Femur (tissue), 1 donor: ENCODE results near the gene POTEF.
"Not testable (repeated sequence)": the region's sequence is repeated elsewhere in the genome, so short reads cannot be mapped to it uniquely, and the experiment has no call there.

ENCODE experiments used
- DNase-seq: peaks from one replicate; pipeline ENCODE4 v3.0.0-alpha.2; 2017

POTEF gene

DNA sequence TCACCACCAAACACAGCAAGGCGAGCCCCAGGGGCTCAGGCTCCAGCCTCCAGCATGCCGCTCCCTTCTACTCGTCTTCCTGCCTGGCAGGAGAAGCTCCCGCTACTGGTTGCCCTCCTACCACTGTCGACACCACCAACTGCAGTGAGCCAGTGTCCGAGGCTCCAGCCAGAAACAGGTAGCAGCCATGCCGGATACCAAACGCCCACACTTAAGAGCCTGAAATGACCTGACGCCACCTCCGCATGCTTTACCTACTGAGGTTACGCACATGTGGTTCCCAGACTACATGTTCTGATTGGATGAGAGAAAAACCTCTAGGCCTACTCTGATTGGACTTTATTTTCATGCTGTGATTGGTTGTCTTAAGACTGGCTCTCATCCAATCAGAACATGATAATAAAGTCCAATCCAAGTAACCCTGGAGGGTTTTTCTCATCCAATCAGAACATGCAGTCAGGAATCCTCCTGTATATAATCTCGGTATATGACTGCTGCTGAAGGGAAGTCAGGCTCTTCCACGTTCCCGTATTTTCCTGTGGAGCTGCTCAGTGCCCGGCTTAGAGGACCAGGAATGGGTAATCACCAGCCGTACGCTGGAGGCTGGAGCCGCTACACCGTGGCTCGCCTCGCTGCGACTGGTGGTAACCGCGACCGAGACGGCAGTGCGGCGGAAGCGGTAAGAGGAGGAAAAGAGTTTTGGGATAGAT is at the start of gene POTEF:
TSS of gene POTEF (minus strand) at position 103 of the 710 bp plus-strand sequence. CDS start 8,707 bp downstream, outside the sequence.
- not testable (repeated sequence) for DNase-seq

DNA sequence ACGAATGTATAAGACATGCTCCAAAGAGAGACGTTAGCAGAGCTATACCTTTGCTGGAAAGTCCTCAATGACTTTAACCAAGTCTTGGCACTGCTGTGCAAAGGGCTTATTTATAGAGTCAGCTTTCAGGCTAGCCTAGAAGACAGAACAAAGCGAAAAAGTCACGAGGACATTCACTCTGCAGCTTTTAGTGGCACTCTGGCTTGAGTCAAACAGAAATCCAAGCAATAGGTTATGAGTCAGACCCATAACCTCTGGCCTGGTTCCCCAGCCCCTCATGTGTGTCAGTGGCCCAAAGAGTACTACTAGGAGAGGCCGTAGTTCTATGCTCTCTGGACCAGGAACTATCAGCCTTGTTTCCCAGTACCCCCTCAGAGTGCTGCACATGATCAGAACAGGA is 45.8 kb upstream of the POTEF start:
- DNase-seq = not testable (repeated sequence)

- no peak for DNase-seq
Measured at GRCh38 chr2:130169896-130170295, 40.9 kb upstream of the POTEF start.

GRCh38 chr2:130169163-130169562 is 40.1 kb upstream of the POTEF start:
- DNase-seq = not testable (repeated sequence)

DNA sequence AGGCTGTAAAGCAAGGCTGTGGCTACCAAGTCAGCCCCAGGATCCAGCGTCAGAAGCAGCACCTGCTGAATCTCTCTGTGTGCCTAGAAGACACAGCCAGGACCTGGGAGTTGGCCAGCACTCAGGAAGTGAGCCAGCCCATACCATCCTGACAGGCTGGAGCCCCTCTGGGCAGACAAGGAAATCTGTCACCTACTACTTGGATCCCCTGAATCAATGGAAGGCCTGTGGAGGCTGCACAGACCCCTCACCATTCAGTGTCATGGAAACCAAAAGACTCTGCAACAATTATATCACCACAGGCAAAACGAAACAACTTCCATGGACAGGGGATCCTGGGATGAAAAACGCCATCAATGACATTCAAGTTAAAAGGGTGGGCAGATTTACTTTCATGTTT is 37.6 kb upstream of the POTEF start:
- DNase-seq = not testable (repeated sequence)

- no peak for DNase-seq
Measured at GRCh38 chr2:130165293-130166016, 36.4 kb upstream of the POTEF start.

GRCh38 chr2:130162968-130163367 is 33.9 kb upstream of the POTEF start:
- no peak for DNase-seq

DNA sequence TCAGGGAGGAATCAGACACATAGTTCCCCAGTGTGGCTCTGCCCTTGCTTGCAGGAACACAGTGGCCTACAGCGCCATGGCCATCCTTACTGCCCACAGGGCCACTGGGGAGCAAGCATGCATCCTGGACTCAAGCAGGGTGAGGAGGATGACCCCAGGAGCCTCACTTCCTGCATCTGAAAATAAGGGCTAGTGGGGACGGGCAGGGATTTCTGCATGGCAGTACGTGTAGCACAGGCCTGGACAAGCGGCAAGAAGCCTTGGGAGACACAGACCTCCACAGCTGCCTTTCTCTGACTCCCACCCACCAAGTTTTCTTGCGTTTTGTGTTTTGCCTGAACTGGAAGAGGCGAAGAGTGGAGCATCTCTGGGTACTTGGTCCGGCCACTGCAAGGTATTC is 33.5 kb upstream of the POTEF start:
- DNase-seq = not testable (repeated sequence)

DNA sequence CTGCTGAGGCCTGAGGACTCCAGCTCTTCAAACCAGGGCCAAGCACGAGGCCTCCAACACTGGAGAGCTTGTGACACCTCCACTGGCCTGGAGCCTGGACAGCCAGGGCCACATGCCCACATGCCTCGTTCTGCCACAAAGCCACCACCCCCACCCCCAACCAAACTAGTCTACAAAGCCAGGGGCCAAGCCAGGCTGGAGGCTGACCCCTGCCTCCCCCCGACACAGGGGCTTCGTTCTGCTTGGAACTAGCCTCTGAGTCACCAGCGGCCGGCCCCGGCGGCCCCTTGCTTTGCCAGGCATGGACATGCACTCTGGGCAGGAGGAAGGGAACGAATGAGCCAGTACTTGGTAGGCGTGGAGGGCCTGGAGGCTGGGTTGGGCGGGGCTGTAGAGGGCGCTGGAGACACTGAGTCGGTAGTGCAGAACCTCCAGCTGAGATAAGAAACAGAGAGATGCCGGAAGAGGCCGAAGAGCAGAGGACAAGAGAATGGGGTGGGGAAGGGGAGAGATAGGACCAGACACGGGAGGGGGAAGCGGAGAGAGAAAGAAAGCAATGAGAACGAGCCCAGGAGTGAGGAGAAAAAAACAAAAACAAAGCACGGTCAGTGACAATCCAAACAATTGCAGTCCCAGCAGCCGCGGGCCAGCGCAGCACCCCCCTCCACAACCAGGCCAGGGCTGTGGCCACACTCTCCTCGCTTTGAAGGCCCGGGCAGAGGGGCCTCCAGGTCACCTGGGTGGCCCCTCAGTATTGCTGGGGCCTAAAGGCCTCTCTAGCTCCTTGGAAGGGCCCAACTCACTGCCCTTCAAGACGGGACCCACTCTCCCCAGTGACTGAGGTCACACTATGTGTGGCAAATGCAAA is 32.0 kb upstream of the POTEF start:
- not testable (repeated sequence) for DNase-seq

DNA sequence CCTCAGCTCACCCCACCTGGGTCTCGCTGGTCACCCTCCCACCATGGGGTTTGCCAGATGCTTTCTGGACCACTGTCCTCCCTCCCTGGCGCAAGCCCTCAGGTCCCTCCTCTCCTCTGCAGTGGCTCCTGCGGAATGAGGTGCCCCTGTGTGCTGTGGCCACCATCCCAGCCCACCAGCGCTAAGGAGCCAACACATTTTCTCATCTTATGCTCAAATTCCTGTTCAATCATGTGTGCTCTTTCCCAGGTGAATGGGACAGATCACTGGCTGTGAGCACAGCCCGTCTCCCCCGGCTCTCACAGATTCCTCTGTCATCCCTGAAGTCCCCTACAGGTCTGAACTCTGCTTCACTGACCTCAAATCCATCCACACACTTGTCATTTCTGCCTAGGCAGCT is 31.1 kb upstream of the POTEF start:
- no peak for DNase-seq

DNA sequence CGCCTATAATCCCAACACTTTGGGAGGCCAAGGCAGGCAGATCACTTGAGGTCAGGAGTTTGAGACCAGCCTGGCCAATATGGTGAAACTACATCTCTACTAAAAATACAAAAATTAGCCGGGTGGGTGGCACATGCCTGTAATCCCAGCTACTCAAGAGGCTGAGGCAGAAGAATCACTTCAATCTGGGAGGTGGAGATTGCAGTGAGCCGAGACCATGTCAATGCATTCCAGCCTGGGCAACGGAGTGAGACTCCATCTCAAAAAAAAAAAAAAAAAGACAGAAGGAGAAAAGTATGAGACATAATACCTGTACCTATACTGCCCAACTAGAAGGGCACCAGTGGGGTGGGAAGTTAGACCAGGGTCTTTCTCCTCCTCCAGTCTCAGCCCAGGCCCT is 30.4 kb upstream of the POTEF start:
- not testable (repeated sequence) for DNase-seq

DNA sequence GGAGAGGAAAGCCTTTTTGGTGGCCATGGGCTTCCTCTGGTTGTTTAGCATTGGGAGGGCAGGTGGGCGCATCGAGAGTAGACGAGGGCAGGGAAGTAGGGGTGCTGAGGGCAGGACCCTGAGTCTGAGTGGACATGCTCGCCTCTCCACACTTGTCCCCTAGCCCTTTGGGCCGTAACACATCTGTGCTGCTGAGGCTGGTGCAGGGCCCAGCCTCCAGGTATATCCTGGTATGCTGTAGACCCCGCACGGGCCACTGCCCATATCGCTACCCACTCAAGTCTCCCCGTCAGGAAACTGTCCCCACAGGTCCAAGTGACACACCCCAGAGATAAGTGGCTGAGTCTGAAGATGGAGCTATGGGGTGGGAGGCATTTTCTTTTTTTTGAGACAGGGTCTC is 29.6 kb upstream of the POTEF start:
- no peak for DNase-seq

GRCh38 chr2:130157825-130158514 is 28.9 kb upstream of the POTEF start:
- not testable (repeated sequence) for DNase-seq

DNA sequence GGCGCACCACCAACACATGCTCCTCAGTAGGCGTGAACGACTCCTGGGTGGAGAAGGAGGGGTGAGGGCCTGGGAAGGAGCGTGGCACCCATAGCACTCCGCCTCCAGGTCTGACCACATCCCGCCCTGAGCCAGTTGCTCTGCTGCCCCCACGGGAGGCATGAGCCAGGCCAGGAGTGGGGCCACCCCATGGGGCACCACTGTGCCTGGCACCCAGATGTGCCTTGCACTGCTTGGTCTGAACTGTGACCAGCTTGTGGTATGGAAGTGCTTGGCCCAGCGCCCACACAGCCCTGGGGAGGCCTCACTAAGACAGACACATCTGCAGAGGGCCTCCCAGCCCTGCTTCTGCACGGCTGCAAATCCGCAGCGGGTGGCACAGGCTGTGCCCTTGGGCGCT is 28.3 kb upstream of the POTEF start:
- not testable (repeated sequence) for DNase-seq

GRCh38 chr2:130156624-130157004 is 27.6 kb upstream of the POTEF start:
- no peak for DNase-seq

GRCh38 chr2:130155956-130156623 is 27.1 kb upstream of the POTEF start:
- not testable (repeated sequence) for DNase-seq

DNA sequence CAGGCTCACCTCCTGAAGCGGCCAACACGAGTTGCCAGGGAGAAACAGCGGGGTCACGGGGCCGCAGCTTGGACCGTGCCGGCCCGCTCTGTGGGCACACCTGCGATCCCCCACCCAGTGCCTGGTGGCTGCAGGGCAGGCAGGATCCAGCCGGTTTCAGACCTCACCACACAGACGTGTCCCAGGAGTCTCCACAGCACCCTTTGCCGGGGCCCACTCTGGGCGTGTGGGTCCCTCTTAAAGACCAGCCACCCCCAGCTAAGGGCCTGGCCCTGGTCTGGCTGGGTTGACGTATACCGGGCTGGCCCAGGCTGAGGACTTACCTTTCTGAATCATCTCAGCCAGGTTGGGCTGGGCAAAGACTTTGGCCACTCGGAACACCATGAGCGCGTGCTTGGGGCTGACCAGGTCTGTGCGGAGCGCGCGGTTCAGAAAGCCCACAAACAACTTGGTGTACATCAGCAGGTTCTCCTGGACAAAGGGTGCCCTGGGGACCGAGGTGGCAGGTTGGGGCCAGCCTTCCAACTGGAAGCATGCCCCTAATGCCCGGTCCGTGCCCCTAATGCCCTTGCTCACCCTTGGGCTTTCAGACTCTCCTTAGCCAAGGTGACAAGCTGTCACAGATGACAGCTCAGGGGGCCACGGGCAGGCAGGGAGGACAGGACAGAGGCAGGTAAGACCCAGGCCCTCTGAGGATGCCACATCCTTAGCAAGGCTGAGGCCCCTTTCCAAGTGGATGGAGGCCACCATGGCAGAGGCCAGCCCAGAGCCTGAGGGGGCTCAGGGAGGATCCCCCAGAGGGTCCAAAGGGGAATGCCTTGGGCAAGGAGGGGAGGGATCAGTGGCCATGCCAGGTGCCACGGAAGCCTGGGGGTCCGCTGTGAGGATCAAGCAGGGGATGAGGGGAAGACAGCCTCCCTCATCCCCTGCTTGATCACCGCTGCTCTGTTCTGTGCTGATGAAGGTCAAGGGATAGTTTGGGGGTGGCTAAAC is 26.0 kb upstream of the POTEF start:
- DNase-seq = no peak

- not testable (repeated sequence) for DNase-seq
Measured at GRCh38 chr2:130154423-130154770, 25.4 kb upstream of the POTEF start.

DNA sequence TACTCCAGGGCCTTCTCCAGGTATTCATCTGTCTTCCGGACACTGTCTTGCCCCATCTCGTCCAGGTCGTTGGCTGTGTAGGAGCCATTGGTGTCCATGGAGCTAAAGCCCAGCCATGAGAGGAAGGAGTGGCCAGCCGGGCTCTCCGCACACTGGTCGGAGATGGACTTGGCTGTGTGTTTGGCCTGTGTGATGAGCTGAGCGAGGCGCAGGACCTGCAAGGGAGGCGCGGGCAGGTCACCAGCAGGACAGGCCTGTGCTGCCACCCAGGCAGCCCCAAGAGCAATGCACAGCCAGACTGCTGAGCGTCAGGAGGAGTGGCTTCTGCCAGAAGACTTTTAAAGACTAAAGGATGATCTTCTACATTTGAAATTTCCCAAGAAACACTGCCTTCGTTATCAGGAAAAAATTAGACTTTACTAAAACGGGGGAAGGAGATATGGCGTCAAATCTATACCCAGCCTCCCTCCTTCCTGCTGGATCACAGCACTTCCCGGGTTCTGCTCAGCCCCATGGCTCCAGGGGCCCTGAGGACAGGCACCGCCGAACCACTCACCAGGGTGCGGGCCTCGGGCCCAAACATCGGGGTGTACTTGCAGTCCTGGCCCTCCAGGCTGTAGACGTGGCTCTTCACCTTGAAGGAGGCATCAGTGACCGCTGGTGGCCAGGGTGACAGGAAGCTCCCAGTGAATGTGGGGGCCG is 24.9 kb upstream of the POTEF start:
- DNase-seq = not testable (repeated sequence)
